Esophagus (tissue), 2 donors: Measurements from ENCODE around the gene IVNS1ABP. TPM values are rescaled to one million over a fixed set of nuclear protein-coding genes. Genes with fewer than 3 reads are reported as not detected.

ENCODE experiments used
- H3K27ac ChIP-seq, 2 donors: one replicate each; pipeline ENCODE4 v1.5.1; 2013; ENCODE audit warnings: low read depth in 2 of 2, mild to moderate bottlenecking in 2 of 2, inconsistent platforms in 1 of 2, low read length in 1 of 2, moderate library complexity in 1 of 2
- H3K27me3 ChIP-seq, 2 donors: one replicate each; pipeline ENCODE4 v1.6.1; 2013; ENCODE audit warnings: low read length in 2 of 2, control low read depth in 1 of 2, mild to moderate bottlenecking in 1 of 2; ENCODE audit not compliant: insufficient read depth in 2 of 2, control insufficient read depth in 1 of 2
- H3K36me3 ChIP-seq, 2 donors: one replicate each; pipeline ENCODE4 v1.6.1; 2013; ENCODE audit warnings: low read length in 1 of 2; ENCODE audit not compliant: control insufficient read depth in 2 of 2, insufficient read depth in 2 of 2
- H3K4me1 ChIP-seq, 2 donors: one replicate each; pipeline ENCODE4 v1.6.1; 2013; ENCODE audit warnings: low read length in 1 of 2; ENCODE audit not compliant: control insufficient read depth in 2 of 2, insufficient read depth in 2 of 2
- H3K4me3 ChIP-seq, 2 donors: one replicate each; pipeline ENCODE4 v1.5.1; 2013; ENCODE audit warnings: low read length in 2 of 2, mild to moderate bottlenecking in 2 of 2, low read depth in 1 of 2, moderate library complexity in 1 of 2
- H3K9me3 ChIP-seq, 2 donors: one replicate each; pipeline ENCODE4 v1.6.1; 2013; ENCODE audit warnings: mild to moderate bottlenecking in 2 of 2, low read depth in 1 of 2, low read length in 1 of 2, moderate library complexity in 1 of 2; ENCODE audit not compliant: control insufficient read depth in 2 of 2, insufficient read depth in 1 of 2
- WGBS, 2 donors: extraction: QIAGEN DNeasy Blood & Tissue Kit; methylation state at CpG; one replicate each; pipeline ENCODE4 v1.1.7; 2013; 5-methylcytosine and 5-hydroxymethylcytosine counted together
- polyA plus RNA-seq, 2 donors: library from polyadenylated mRNA; stranded (reverse); fragments of 200-250 nt; gene quantifications; one replicate each; pipeline ENCODE4 v1.2.3, GENCODE V29; 2013
- donor health status: healthy with polysubstance abuse.
- donor health status: Bipolar disorder and iron deficiency.

The IVNS1ABP gene
- polyA plus RNA-seq, 2 donors: 40.5 to 40.8 TPM

DNA sequence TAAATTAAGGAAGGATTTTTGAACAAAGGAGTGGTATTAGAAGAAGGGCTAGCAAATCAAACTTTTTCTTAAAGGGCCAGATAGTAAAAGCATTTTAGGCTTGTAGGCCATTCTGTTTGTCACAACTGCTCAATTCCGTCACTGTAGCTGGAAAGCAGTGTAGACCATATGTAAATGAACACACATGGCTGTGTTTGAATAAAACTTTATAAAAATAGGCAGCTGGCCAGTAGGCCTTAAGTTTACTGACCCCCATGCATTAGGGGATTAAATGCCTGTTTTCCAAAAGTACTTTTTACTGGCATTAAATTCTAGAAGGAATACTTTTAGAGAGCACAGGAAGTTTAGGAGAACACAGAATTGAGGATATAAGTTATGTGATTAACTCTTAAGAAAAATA is 8.9 kb downstream of the IVNS1ABP start:
- Histone ChIP-seq H3K27me3 (no peaks in the 10 kb centered on the region), H3K36me3 (peaks cover 3 to 5% of the 10 kb centered on the region in 2 donors), H3K4me3 (no peak overlapping the region), H3K9me3 (no peaks in the 10 kb centered on the region), H3K27ac (no peak overlapping the region), H3K4me1 (no peaks in the 10 kb centered on the region)
- 94 to 97% methylated on average over 1 of the region's 1 CpG for WGBS, 2 donors

- Histone ChIP-seq H3K4me3 (no peak overlapping the region), H3K4me1 (no peaks in the 10 kb centered on the region), H3K9me3 (no peaks in the 10 kb centered on the region), H3K36me3 (peaks cover 10 to 11% of the 10 kb centered on the region in 2 donors), H3K27me3 (no peaks in the 10 kb centered on the region), H3K27ac (no peak overlapping the region)
- 93 to 96% methylated on average over 3 of the region's 3 CpGs for WGBS, 2 donors
Observed at GRCh38 chr1:185305419-185305818, 11.6 kb downstream of the IVNS1ABP start.

DNA sequence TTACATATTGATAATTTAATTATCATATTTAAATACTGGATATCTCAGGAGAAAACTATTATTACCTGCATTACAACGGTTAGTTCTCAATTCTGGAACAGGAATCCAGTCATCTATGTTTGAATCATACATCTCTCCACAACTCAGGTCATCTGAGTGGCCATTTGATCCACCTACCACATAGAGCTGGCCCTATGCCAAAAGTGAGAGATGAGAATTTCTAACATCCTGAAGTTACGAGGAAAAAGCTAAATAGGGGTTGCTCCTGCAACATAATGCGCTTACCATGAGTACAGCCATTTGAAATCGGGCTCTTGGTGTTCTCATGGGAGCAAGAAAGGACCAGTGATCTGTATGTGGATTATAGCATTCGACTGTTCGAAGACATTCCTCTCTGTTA is 16.9 kb downstream of the IVNS1ABP start:
- Histone ChIP-seq H3K27me3 (no peaks in the 10 kb centered on the region), H3K27ac (no peak overlapping the region), H3K9me3 (no peaks in the 10 kb centered on the region), H3K36me3 (peaks cover 9% of the 10 kb centered on the region in 2 donors), H3K4me3 (no peak overlapping the region), H3K4me1 (no peaks in the 10 kb centered on the region)
- WGBS, 2 donors: 93% methylated on average over 6 of the region's 6 CpGs

- H3K36me3 ChIP-seq: peaks cover 9% of the 10 kb centered on the region in 2 donors
- H3K4me3 ChIP-seq: no peak overlapping the region
- 86 to 87% methylated on average over 2 of the region's 2 CpGs for WGBS, 2 donors
Observed at GRCh38 chr1:185297982-185298381, 19.1 kb downstream of the IVNS1ABP start.

DNA sequence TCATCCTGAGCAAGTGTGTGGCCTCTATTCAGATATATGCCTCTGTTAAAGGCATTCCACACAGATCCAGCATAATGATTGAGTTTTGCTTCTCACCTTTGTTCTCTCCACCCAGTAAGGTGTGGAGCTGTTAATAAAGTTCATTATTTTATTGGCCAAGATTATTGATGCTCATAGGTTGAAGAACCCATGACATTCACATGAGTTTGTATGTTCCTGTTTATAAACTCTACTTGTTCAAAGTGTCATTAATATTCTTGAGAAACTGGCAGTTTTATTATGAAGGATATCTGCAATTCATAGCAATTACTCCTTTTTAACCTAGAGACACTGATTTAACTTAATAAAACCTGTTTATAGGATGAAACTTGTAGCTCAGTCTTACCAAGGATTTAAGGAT is 22.0 kb downstream of the IVNS1ABP start:
- Histone ChIP-seq H3K27me3 (no peaks in the 10 kb centered on the region), H3K27ac (no peak overlapping the region), H3K9me3 (no peaks in the 10 kb centered on the region), H3K4me1 (no peaks in the 10 kb centered on the region), H3K36me3 (peaks cover 3% of the 10 kb centered on the region in 2 donors), H3K4me3 (no peak overlapping the region)

More at GRCh38 chr1:185297982-185298381, 19.1 kb downstream of the IVNS1ABP start:
- H3K27ac ChIP-seq: no peak overlapping the region
- H3K9me3 ChIP-seq: no peaks in the 10 kb centered on the region
- no peaks in the 10 kb centered on the region for H3K4me1 ChIP-seq
- no peaks in the 10 kb centered on the region for H3K27me3 ChIP-seq

DNA sequence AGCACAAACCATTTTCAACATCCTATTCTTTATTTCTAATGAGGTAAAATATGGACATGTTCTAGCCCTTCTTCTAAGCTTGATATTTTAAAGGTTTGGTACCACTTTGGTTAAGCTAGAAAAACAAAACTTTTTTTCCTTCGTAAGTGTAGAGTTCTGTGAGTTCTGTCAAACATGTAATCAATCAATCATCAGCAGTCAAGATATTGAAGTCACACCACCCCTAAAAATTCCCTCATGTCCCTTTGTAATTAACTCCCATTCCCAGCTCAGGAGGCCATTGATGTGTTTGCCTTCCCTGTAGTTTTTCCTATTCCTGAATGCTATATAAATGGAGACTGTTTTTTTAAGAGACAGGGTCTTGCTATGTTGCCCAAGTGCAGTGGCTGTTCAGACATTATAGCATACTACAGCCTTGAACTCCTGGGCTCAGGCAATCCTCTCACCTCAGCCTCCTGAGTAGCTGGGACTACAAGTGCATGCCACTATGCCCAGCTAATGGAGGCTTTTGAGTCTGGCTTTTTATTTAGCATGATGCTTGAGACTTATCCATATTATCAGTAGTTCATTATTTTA is 23.0 kb downstream of the IVNS1ABP start:
- Histone ChIP-seq H3K4me1 (no peaks in the 10 kb centered on the region), H3K27ac (no peak overlapping the region), H3K4me3 (no peak overlapping the region), H3K36me3 (peaks cover 0 to 3% of the 10 kb centered on the region in 2 donors), H3K27me3 (no peaks in the 10 kb centered on the region), H3K9me3 (no peaks in the 10 kb centered on the region)
- 68 to 70% methylated on average over 1 of the region's 1 CpG for WGBS, 2 donors

GRCh38 chr1:185292237-185292636 is 24.8 kb downstream of the IVNS1ABP start:
- Histone ChIP-seq H3K27ac (no peak overlapping the region), H3K36me3 (no peaks in the 10 kb centered on the region), H3K4me3 (no peak overlapping the region), H3K4me1 (no peaks in the 10 kb centered on the region), H3K9me3 (no peaks in the 10 kb centered on the region), H3K27me3 (no peaks in the 10 kb centered on the region)
- WGBS, 2 donors: 47 to 64% methylated on average over 5 of the region's 5 CpGs

DNA sequence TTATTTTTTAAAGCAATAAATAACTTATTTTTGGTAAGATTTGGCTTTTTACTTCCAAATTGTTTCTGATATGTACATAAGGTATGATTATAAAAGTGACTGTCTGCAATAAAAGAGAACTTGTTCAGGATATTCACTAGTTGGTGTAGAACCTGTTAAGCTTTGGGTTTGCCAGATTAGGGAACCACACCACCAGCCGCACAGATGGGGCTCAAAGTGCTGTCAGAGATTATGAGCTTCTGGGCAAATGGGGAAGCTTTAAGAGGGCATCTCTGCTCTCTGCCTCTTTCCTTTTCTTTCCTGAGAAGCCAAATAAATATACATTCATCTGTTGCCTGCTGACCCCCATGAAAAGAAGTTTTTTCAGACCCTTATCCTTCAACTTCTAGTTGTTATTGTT is 25.4 kb downstream of the IVNS1ABP start:
- Histone ChIP-seq H3K36me3 (no peaks in the 10 kb centered on the region), H3K4me3 (no peak overlapping the region), H3K27me3 (no peaks in the 10 kb centered on the region), H3K9me3 (no peaks in the 10 kb centered on the region), H3K27ac (no peak overlapping the region), H3K4me1 (no peaks in the 10 kb centered on the region)
- WGBS, 2 donors: 84 to 87% methylated on average over 1 of the region's 1 CpG

DNA sequence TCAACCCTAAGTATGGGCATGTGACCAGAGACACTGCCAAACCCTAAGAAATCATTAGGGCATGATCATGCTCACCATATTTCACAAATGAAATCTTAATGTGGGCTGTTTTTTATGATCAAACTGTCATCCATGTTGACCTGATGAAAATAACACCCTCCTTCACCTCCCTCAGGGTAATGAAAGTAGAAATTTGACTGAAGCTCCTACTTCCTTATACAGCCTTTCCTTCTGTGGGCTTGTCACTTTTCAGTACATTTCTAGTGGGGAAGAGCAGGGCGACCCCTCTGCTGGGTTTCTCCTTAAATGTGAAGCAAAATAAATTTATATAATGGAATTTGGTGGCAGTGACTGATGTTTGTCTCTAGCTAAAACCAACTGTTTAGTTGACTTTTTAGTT is 25.9 kb downstream of the IVNS1ABP start:
- H3K27me3 ChIP-seq: no peaks in the 10 kb centered on the region
- no peak overlapping the region for H3K27ac ChIP-seq
- 89 to 93% methylated on average over 1 of the region's 1 CpG for WGBS, 2 donors
- H3K4me1 ChIP-seq: no peaks in the 10 kb centered on the region
- no peak overlapping the region for H3K4me3 ChIP-seq
- H3K36me3 ChIP-seq: no peaks in the 10 kb centered on the region
- no peaks in the 10 kb centered on the region for H3K9me3 ChIP-seq

- Histone ChIP-seq H3K9me3 (peaks cover 0 to 2% of the 10 kb centered on the region in 2 donors), H3K36me3 (no peaks in the 10 kb centered on the region), H3K4me3 (no peak overlapping the region), H3K27me3 (no peaks in the 10 kb centered on the region), H3K27ac (no peak overlapping the region), H3K4me1 (no peaks in the 10 kb centered on the region)
Observed at GRCh38 chr1:185289880-185290279, 27.2 kb downstream of the IVNS1ABP start.
